GM21717 (cell line): Measurements from ENCODE around the gene NR2C2.
"Not testable (repeated sequence)": the region's sequence is repeated elsewhere in the genome, so short reads cannot be mapped to it uniquely, and the experiment has no call there.

Experiments used
- ATAC-seq: cut with Tn5 transposase; IDR thresholded peaks from one replicate; pipeline ENCODE4 v1.9.1; 2021; ENCODE audit warnings: mild to moderate bottlenecking, moderate library complexity; ENCODE audit not compliant: unreplicated experiment

The NR2C2 gene

GRCh38 chr3:14947100-14947885 is at the start of gene NR2C2:
NR2C2 (plus strand) TSS chr3:14947583; CDS start chr3:15003915, 56,332 bp downstream.
- peak; percentile 49 for ATAC-seq

- no peak for ATAC-seq
Measured at GRCh38 chr3:14898929-14899328, 48.5 kb upstream of the NR2C2 start.

- no peak for ATAC-seq
Measured at GRCh38 chr3:14899993-14900618, 47.3 kb upstream of the NR2C2 start.

- ATAC-seq = no peak
Measured at GRCh38 chr3:14900881-14901873, 46.2 kb upstream of the NR2C2 start.

GRCh38 chr3:14902719-14903118 is 44.7 kb upstream of the NR2C2 start:
- ATAC-seq = no peak

- not testable (repeated sequence) for ATAC-seq
Measured at GRCh38 chr3:14903501-14903900, 43.9 kb upstream of the NR2C2 start.

GRCh38 chr3:14905055-14905657 is 42.2 kb upstream of the NR2C2 start:
- ATAC-seq = no peak

- ATAC-seq = no peak
Measured at GRCh38 chr3:14906355-14906971, 40.9 kb upstream of the NR2C2 start.

GRCh38 chr3:14907043-14907966 is 40.1 kb upstream of the NR2C2 start:
- no peak for ATAC-seq

- ATAC-seq = no peak
Measured at GRCh38 chr3:14909250-14909649, 38.1 kb upstream of the NR2C2 start.

GRCh38 chr3:14911651-14912050 is 35.7 kb upstream of the NR2C2 start:
- ATAC-seq = no peak

GRCh38 chr3:14913071-14913925 is 34.1 kb upstream of the NR2C2 start:
- ATAC-seq = no peak

GRCh38 chr3:14913926-14914778 is 33.2 kb upstream of the NR2C2 start:
- no peak for ATAC-seq

GRCh38 chr3:14914779-14915117 is 32.6 kb upstream of the NR2C2 start:
- ATAC-seq = no peak

GRCh38 chr3:14915636-14916222 is 31.7 kb upstream of the NR2C2 start:
- ATAC-seq = no peak

- no peak for ATAC-seq
Measured at GRCh38 chr3:14918356-14918860, 29.0 kb upstream of the NR2C2 start.

- no peak for ATAC-seq
Measured at GRCh38 chr3:14920536-14920935, 26.8 kb upstream of the NR2C2 start.
